Left cardiac atrium (tissue), 4 donors: ENCODE measurements around the gene AGBL5. TPM values are rescaled to one million over a fixed set of nuclear protein-coding genes. Genes with fewer than 3 reads are reported as not detected.

ENCODE experiments used
- ATAC-seq, 2 donors: fragments of 200-7000 bp; cut with Tn5 transposase; one replicate each; pipeline ENCODE4 v1.9.1; 2020; ENCODE audit warnings: mild to moderate bottlenecking in 2 of 2, moderate library complexity in 2 of 2
- DNase-seq: peaks from one replicate; pipeline ENCODE4 v3.0.0-alpha.2; 2020
- intact Hi-C, 2 donors: fragments of 100-400 bp; cut with DNase I; formaldehyde crosslinking; loops; one replicate each; pipeline versions ENCODE4 v1.14.1 to v1.15.1; 2022 to 2023
- total RNA-seq, 2 donors: library from RNA; stranded (reverse); fragmentation: NEBNext Ultra II Directional; extraction: Animal tissue kit (Norgen Biotek cat#: 25700); gene quantifications; one replicate each; pipeline ENCODE4 v1.2.1, GENCODE V29; 2021
- donor health status: DM: no; HTN: yes; CAD: no.
- donor health status: DM: no; HTN: yes; CAD: no; lungs with severe emphysema.
- donor health status: DM: yes; HTN: yes; CAD: no.
- donor health status: Dilated cardiomyopathy.

AGBL5 gene
- total RNA-seq, 2 donors from 2014 or later: 8.4 to 12.0 TPM

DNA sequence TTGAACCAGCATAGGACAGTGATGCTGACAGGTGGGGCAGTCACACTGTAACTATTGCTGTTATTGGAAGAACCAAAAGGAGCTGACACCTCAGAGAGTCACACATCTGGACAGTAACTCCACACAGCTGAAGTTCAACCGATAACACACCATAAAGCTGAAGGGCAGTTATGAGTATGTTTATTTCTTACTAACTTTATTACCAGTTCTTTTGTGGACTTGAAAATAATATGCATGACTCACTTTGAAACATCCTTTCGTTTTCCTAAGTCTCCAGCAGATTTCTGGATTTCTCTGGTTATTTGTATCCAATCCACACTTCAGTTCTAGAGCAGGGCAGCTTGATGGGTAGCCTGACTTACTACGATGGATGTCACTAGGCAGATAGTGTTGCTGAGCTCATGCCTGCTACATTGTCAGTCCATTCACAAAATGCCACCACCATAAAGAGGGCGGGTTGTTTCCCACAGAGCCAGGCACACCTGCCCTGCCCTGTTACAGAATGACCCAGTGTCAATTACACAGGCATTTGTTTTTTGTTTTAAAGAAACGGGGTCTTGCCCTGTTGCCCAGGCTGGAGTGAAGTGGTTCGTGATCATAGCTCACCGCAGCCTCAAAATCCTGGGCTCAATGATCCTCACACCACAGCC lies 8.4 kb upstream of the AGBL5 start:
- DNase-seq (no peak), ATAC-seq (no peak)
- intact Hi-C loops: no loop called here

DNA sequence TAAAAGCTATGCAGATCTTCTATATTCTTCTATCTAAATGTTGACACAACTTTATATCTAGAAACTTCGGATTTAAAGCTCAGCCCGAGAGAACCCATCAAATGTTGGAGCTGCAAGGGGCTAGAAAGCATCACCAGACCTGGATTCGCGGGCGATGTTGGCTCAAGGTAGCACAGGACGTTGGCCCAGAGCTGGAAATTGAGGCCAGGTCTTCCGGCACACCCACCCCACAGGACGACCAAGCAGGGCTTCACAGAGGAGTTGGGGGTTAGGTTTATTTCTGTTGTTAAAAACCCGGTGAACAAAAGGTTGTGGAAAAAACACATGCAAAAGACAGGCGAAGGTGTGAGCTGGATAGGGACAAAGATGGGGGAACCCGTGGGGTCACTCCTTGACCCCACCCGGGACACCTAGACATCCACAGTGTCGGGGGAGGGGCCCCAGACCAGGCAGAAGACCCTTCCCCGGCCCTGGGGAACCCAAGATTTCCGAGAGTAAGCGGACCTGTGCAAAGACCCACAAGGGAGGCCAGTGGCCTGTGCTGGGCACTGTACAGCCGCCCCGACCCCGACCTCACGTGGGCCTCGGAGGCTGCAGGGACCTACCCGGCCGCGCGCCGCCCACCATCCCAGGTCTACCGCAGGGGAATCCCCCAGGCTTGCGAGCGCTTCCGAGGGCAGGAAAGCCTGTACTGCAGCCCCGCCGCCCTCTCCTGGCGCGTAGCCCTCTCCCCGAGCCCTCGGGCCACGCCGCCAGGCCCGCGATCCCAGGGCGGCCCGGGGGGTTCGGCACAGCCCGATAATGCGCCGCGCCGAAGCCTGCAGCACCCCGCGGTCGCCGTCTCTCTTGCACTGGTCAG lies 1.8 kb upstream of the AGBL5 start:
- ATAC-seq (peak; percentile 18 to 30), DNase-seq (peak; percentile 53)
- intact Hi-C loops: loop anchor here in 1 of 2 donors (2.0 kb wide), 2 partner anchors 21 to 37 kb away; partner anchors contain the start of genes KHK and OST4

GRCh38 chr2:27050281-27050995 lies 1.0 kb upstream of the AGBL5 start:
- DNase-seq (peak; percentile 84), ATAC-seq (peak; percentile 84 to 85)
- intact Hi-C loops: loop anchor here in 1 of 2 donors (2.0 kb wide), 2 partner anchors 20 to 36 kb away; partner anchors contain the start of genes KHK and OST4

DNA sequence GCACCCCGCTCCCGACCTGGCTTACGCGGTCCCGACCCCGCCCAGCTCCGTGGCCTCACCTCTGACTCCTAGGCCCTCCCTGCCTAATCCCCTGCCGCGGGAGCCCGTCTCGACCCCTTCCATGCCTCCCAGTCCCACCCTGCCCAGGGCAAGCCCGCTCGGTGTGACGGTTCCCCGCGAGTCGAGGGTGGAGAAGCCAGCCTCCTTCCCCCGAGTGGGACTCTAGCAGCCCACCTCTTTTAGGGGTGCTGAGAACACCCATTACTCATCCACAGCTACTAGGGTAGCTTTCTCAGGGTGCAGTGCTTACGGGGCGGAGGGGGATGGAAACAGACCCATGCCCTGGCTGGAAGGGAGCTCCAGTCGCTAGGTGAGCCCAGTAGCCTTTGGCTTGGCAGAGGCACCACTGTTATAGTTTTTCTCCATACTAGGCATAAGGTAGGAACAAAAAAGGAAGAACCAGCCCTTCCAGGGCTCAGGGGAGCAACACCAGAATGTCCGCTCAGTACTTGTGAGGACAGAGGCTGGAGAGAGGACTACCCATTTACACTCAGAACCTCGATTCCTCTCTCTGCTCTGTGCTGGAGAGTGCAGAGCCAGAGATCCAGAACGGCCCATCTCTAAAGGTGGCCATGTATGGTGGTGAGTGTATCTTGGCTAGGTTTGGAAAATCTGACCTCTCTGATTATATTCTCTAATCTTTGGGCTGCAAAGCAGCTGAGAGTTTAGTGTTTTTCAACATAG lies 606 bp downstream of the AGBL5 start:
- ATAC-seq: no peak
- intact Hi-C loops: loop anchor here in 1 of 2 donors (2.0 kb wide), 2 partner anchors 19 to 35 kb away; partner anchors contain the start of genes KHK and OST4

GRCh38 chr2:27053321-27053720 lies 1.9 kb downstream of the AGBL5 start:
- intact Hi-C loops: no loop called here
- ATAC-seq (no peak), DNase-seq (no peak)

More for the DNA sequence above, 606 bp downstream of the AGBL5 start:
- peak; percentile 62 for DNase-seq

GRCh38 chr2:27053776-27054175 lies 2.3 kb downstream of the AGBL5 start:
- ATAC-seq: no peak
- peak; percentile 1 for DNase-seq
- intact Hi-C loops: no loop called here

DNA sequence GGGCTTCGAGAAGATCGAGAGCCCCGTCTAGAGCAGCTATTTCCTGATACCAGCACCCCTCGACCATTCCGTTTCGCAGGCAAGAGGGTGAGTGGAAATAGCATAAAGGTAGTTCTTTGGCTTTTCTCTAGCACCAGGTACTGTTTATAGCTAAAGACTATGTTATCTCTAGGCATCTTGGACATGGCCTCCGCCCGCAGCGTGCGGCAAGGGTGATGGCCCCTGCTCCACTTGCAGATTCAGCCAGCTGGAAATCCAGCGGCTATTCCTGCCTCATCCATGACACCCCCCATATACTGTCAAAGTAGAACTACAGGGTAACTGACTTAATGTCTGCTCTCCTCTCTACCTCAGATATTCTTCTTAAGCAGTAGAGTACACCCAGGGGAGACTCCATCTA lies 3.3 kb downstream of the AGBL5 start:
- DNase-seq (peak; percentile 17), ATAC-seq (no peak)
- intact Hi-C loops: no loop called here

GRCh38 chr2:27057184-27057583 lies 5.7 kb downstream of the AGBL5 start:
- DNase-seq: peak; percentile 9
- intact Hi-C loops: no loop called here

GRCh38 chr2:27058210-27058609 lies 6.7 kb downstream of the AGBL5 start:
- intact Hi-C loops: no loop called here
- ATAC-seq: no peak
- peak; percentile 4 for DNase-seq

More at GRCh38 chr2:27057184-27057583, 5.7 kb downstream of the AGBL5 start:
- no peak for ATAC-seq

DNA sequence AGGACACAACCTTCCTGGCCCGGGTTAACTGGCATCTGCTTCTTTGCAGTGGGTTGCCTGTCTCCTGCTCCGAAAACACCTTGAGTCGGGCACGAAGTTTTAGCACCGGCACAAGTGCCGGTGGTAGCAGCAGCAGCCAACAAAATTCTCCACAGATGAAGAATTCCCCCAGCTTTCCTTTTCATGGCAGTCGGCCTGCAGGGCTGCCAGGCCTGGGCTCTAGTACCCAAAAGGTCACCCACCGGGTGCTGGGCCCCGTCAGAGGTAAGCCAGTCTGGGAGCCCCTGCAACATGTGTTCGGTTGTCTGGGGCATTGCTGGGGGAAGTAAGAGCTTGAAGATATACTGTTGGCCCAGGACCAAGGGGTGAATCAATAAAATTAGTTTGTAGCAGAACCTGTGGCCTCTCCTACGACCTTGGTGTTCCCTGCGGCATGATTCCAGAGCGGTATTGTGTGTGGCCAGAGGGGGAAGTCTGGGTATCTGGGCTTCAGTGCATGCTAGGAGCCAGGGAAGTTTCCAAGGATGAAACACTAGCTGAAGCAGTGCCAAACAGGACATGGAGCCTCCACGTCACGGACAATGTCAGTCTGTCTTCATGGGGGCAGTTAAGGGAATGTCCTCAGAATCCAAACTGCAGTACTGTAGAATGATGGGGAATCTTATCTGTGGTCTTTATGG lies 7.8 kb downstream of the AGBL5 start:
- ATAC-seq (peak; percentile 37 to 58), DNase-seq (peak; percentile 53)
- intact Hi-C loops: no loop called here

- no peak for DNase-seq
- ATAC-seq: no peak
- intact Hi-C loops: no loop called here
These were observed 8.9 kb downstream of the AGBL5 start for GRCh38 chr2:27060323-27060722.

DNA sequence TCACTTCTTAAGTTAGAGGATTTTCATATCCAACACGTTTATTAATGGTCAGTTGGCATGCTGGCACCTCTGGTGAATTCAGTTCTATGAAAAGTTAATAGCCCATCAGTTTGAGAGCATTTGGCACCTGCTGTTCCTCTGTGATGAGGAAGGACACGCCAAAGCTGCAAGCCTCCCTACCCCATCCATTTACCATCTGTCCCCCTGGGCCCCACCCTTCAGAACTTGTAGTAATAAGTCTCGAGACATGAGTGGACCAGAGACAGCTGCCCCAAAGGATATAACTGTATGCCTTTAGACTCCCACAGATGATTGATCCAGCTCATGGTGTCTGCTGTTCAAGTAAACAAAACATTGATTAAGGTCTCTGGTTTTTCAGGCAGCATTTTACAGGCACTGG lies 13.7 kb downstream of the AGBL5 start:
- DNase-seq (peak; percentile 7), ATAC-seq (no peak)
- intact Hi-C loops: no loop called here

DNA sequence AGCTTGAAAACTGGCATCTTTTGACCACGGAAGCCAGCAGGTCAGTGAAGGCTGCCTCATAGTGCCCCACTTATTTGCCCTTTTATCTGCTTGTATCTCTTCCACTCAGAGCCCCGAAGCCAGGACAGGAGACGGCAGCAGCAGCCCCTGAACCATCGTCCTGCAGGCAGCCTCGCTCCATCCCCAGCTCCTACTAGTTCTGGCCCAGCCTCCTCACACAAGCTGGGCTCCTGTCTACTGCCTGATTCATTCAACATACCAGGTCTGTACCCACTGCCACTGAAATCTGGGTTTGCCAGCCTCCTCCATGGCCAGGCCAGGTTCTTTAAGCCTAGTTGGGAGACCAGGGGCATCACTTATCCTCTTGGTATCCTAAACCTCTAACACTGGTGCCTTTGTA lies 15.9 kb downstream of the AGBL5 start:
- intact Hi-C loops: no loop called here
- ATAC-seq (no peak), DNase-seq (no peak)

DNA sequence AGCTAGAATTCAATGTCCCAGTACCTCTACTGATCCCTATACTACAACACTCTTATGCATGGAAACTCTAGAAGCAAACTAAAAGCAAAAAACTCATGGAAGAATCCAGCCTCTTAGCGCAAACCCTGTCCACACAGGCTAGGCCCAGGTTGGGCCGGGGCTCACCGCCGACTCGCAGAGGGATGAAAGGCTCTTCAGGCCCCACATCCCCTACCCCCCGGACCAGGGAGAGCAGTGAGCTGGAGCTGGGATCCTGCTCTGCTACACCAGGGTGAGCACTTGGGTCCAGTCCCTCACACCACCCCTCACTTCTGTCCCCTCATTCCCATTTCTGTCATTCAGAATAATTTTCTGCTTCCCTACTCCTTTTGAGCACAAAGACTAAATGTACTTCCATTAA lies 18.0 kb downstream of the AGBL5 start:
- DNase-seq (peak; percentile 5), ATAC-seq (no peak)
- intact Hi-C loops: no loop called here

DNA sequence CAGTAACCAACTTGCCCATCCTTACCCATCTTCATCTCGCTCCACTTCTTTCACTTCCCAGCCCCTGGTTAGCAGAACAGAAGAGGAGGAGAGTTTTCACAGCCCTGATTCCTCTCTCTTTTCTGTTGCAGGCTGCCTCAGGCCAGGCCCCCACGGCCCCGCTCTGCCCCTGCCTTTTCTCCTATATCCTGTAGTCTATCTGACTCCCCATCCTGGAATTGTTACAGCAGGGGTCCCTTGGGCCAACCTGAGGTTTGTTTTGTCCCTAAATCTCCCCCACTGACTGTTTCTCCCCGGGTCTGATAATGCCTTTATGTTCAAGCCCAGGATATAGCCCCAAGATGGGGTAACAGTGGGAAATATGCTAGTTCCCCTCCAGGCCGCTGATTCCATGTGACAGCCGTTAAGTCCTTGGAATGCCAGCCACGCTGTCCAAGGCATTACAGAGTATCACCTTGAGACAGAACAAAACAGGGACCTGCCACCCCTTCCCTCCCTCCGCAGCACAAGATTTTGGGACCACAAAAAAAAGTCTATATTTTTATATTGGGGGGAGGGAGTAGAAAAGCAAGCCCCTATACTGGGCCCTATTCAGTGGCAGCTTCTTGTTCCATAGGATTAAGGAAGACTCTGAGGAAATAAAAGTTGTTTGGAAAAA lies 18.6 kb downstream of the AGBL5 start:
- intact Hi-C loops: loop anchor here in 1 of 2 donors (2.0 kb wide), 1 partner anchor 19 kb away; the partner anchor contains the start of gene AGBL5
- ATAC-seq (no peak), DNase-seq (peak; percentile 9)

DNA sequence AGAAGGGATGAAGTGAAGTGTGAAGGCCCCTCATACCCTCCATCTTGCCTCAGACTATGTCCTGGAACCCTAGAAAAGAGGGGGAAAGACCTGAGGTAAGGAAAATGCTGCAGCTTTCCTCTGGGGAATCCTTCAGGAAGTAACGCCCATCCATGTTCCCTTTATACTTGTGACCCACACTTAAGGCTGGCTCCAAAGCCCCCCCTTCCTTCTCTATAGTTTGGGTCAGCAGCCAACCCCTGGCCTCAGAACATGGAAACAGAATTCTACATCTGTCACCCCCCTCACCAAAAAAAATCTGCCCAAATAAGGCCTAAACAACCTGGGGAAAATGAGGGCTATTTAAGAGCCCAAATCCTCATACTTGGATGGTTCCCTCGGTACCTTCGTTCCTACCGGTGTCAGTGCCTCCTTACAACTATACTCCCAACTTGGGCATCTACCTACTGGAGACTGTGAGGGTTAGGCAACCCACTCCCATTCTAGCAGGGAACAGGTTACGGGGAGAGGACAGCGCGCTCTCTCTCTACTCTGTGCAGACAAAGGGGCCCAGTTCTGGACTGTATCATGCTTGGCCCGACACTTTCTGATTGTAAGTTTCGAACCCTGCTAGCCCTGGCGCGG lies 19.3 kb downstream of the AGBL5 start:
- ATAC-seq (peak; percentile 0), DNase-seq (no peak)
- intact Hi-C loops: loop anchor here in 1 of 2 donors (2.0 kb wide), 1 partner anchor 20 kb away; the partner anchor contains the start of gene AGBL5
